Hepatocyte (in vitro differentiated cells): ENCODE data around the gene CACFD1.

Experiments
- EZH2 ChIP-seq: fragments of 200-600 bp; sonication (generic); IDR thresholded peaks from 2 replicates; pipeline ENCODE4 v1.6.1; 2016; ENCODE audit warnings: antibody characterized with exemption, mild to moderate bottlenecking, borderline replicate concordance
- EZH2phosphoT487 ChIP-seq: fragments of 200-600 bp; sonication (generic); IDR thresholded peaks from one replicate; pipeline ENCODE4 v1.6.1; 2018; ENCODE audit warnings: antibody characterized with exemption, mild to moderate bottlenecking, low read depth, moderate library complexity; ENCODE audit not compliant: unreplicated experiment, severe bottlenecking
- TF ChIP-seq, protein P1 (sequence below): fragments of 200-600 bp; sonication (generic); IDR thresholded peaks from 2 replicates; pipeline ENCODE4 v1.5.1; 2016; ENCODE audit warnings: antibody characterized with exemption, mild to moderate bottlenecking; ENCODE audit not compliant: poor library complexity

- TF ChIP-seq, protein P1, sequence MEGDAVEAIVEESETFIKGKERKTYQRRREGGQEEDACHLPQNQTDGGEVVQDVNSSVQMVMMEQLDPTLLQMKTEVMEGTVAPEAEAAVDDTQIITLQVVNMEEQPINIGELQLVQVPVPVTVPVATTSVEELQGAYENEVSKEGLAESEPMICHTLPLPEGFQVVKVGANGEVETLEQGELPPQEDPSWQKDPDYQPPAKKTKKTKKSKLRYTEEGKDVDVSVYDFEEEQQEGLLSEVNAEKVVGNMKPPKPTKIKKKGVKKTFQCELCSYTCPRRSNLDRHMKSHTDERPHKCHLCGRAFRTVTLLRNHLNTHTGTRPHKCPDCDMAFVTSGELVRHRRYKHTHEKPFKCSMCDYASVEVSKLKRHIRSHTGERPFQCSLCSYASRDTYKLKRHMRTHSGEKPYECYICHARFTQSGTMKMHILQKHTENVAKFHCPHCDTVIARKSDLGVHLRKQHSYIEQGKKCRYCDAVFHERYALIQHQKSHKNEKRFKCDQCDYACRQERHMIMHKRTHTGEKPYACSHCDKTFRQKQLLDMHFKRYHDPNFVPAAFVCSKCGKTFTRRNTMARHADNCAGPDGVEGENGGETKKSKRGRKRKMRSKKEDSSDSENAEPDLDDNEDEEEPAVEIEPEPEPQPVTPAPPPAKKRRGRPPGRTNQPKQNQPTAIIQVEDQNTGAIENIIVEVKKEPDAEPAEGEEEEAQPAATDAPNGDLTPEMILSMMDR = no peak
- TF ChIP-seq EZH2 = no peak
- TF ChIP-seq EZH2phosphoT487 = no peak
Measured at GRCh38 chr9:133461975-133462374, 2.2 kb downstream of the CACFD1 start.
